Adrenal gland (tissue), 5 donors: Measurements from ENCODE around the gene E2F4.

Experiments
- POLR2A ChIP-seq, 2 donors: fragments of 450-650 bp; IDR thresholded peaks; one replicate each; pipeline ENCODE4 v1.6.1; 2017; ENCODE audit warnings: antibody characterized with exemption in 2 of 2, mild to moderate bottlenecking in 2 of 2, moderate library complexity in 1 of 2
- TF ChIP-seq, protein P1 (sequence below), 6 experiments: fragments of 450-650 bp in 4 of 6; fragments of 200-600 bp in 2 of 6; sonication (generic) in 1 of 6; IDR thresholded peaks; 1 replicate in 5 of 6; 2 replicates in 1 of 6; pipeline versions ENCODE4 v1.5.1 to v1.8.0; 2016 to 2021; ENCODE audit warnings: antibody characterized with exemption in 6 of 6, mild to moderate bottlenecking in 2 of 6, moderate library complexity in 1 of 6
- donor health status: DM: no; HTN: no; CAD: no.

DNA sequence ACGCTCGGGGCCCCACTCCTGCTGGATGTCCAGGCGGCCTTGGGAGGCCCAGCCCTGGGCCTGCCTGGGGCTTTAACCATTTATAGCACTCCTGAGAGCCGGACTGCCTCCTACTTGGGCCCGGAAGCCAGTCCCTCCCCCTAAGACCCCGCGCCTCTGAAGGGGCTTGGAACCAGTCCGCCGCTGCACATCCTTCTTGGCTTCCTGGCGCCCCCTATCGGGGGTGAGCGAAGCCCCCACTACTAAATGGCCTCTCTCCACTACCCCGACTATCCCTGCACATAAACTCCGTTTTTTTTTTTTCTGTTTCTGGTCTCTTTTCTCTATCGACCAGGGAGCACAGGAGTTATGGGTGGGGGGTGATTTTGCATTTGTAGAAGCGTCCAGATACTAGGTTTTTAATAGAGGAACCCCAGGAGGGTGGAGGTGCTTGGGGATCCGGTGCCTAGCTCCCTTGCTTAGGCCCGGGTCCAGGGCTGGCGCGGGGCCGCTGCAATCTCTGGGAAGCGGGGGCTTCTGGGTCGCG lies 22.2 kb upstream of the E2F4 start:
- TF ChIP-seq, protein P1, sequence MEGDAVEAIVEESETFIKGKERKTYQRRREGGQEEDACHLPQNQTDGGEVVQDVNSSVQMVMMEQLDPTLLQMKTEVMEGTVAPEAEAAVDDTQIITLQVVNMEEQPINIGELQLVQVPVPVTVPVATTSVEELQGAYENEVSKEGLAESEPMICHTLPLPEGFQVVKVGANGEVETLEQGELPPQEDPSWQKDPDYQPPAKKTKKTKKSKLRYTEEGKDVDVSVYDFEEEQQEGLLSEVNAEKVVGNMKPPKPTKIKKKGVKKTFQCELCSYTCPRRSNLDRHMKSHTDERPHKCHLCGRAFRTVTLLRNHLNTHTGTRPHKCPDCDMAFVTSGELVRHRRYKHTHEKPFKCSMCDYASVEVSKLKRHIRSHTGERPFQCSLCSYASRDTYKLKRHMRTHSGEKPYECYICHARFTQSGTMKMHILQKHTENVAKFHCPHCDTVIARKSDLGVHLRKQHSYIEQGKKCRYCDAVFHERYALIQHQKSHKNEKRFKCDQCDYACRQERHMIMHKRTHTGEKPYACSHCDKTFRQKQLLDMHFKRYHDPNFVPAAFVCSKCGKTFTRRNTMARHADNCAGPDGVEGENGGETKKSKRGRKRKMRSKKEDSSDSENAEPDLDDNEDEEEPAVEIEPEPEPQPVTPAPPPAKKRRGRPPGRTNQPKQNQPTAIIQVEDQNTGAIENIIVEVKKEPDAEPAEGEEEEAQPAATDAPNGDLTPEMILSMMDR (IDR thresholded peaks at IDR 0.05) = peak in 5 of 6 experiments; percentile 15 to 52 (median 28)
- no peak for TF ChIP-seq POLR2A (IDR thresholded peaks at IDR 0.05)
